Spleen (tissue), 11 donors: ENCODE measurements around the gene UFD1. TPM values are rescaled to one million over a fixed set of nuclear protein-coding genes. Genes with fewer than 3 reads are reported as not detected.

Experiments used
- DNase-seq: peaks from one replicate; pipeline ENCODE4 v3.0.0-alpha.2; 2020
- H3K27ac ChIP-seq, 8 donors: fragments of 200-600 bp; sonication (generic) in 7 of 8; 1 replicate in 4 of 8; 2 replicates in 4 of 8; pipeline versions ENCODE4 v1.5.0 to v1.8.0; 2016 to 2021; ENCODE audit warnings: inconsistent platforms in 4 of 8, mild to moderate bottlenecking in 4 of 8, moderate library complexity in 1 of 8
- H3K27me3 ChIP-seq, 7 donors: fragments of 200-600 bp; sonication (generic) in 6 of 7; replicated peaks in 1 of 7; 1 replicate in 4 of 7; 2 replicates in 3 of 7; pipeline versions ENCODE4 v1.5.0 to v1.8.0; 2016 to 2021; ENCODE audit warnings: inconsistent platforms in 3 of 7, mild to moderate bottlenecking in 1 of 7
- H3K36me3 ChIP-seq, 6 donors: fragments of 200-600 bp; sonication (generic) in 5 of 6; 1 replicate in 4 of 6; 2 replicates in 2 of 6; pipeline versions ENCODE4 v1.5.0 to v1.8.0; 2016 to 2021; ENCODE audit warnings: inconsistent platforms in 2 of 6
- H3K4me1 ChIP-seq, 6 donors: fragments of 200-600 bp; sonication (generic) in 5 of 6; 1 replicate in 3 of 6; 2 replicates in 3 of 6; pipeline versions ENCODE4 v1.5.0 to v1.8.0; 2016 to 2021; ENCODE audit warnings: inconsistent platforms in 3 of 6
- H3K4me3 ChIP-seq, 8 donors: fragments of 200-600 bp; sonication (generic) in 7 of 8; 1 replicate in 4 of 8; 2 replicates in 4 of 8; pipeline versions ENCODE4 v1.5.0 to v1.8.0; 2016 to 2021; ENCODE audit warnings: inconsistent platforms in 4 of 8, mild to moderate bottlenecking in 4 of 8, moderate library complexity in 2 of 8
- H3K9me3 ChIP-seq, 8 donors: fragments of 200-600 bp; sonication (generic) in 7 of 8; 1 replicate in 4 of 8; 2 replicates in 4 of 8; pipeline versions ENCODE4 v1.5.0 to v1.8.0; 2016 to 2021; ENCODE audit warnings: inconsistent platforms in 4 of 8
- CTCF ChIP-seq, 11 experiments: fragments of 200-600 bp in 7 of 11; fragments of 450-650 bp in 4 of 11; sonication (generic) in 4 of 11; IDR thresholded peaks in 8 of 11; conservative IDR thresholded peaks in 3 of 11; 1 replicate in 7 of 11; 2 replicates in 4 of 11; pipeline versions ENCODE4 v1.4.0 to v1.8.0; 2016 to 2021; ENCODE audit warnings: antibody characterized with exemption in 11 of 11, inconsistent platforms in 4 of 11, mild to moderate bottlenecking in 1 of 11
- POLR2A ChIP-seq, 3 donors: fragments of 450-650 bp; IDR thresholded peaks; one replicate each; pipeline ENCODE4 v1.5.1; 2017; ENCODE audit warnings: antibody characterized with exemption in 3 of 3, mild to moderate bottlenecking in 1 of 3
- POLR2AphosphoS5 ChIP-seq, 3 donors: sonication (generic); formaldehyde crosslinking; IDR thresholded peaks; one replicate each; pipeline ENCODE4 v1.5.1; 2017; ENCODE audit warnings: antibody characterized with exemption in 3 of 3
- WGBS, 5 donors: extraction: QIAGEN DNeasy Blood & Tissue Kit in 3 of 5; methylation state at CpG; one replicate each; pipeline versions ENCODE4 v1.1.5 to v1.1.7; 2013 to 2018; 5-methylcytosine and 5-hydroxymethylcytosine counted together
- intact Hi-C: fragments of 100-400 bp; cut with DNase I; formaldehyde crosslinking; loops from one replicate; pipeline ENCODE4 v1.15.0; 2023; ENCODE audit warnings: low total_unique reads
- polyA plus RNA-seq, 3 donors: library from polyadenylated mRNA; stranded (reverse); fragments of 200-250 nt; gene quantifications; one replicate each; pipeline ENCODE4 v1.2.1, GENCODE V29; 2013
- total RNA-seq, 7 donors: library from RNA; depleted of rRNA in 3 of 7; stranded (reverse); fragments of >200 nt in 3 of 7; fragmentation: NEBNext Ultra II Directional in 4 of 7; extraction: Animal tissue kit (Norgen Biotek cat#: 25700) in 4 of 7; gene quantifications; one replicate each; pipeline versions ENCODE4 v1.1.0 to v1.2.1, GENCODE V29; 2016 to 2021
- donor health status: healthy with polysubstance abuse.
- donor health status: DM: no; HTN: no; CAD: no; lungs with moderate emphysema.
- donor health status: DM: no; HTN: no; CAD: no.
- donor health status: Bipolar disorder and iron deficiency.
- donor health status: healthy.
- donor health status: DM: no; HTN: no; CAD: no.
- donor health status: DM: yes; HTN: yes; CAD: no.

UFD1 gene
- total and polyA plus RNA-seq, 10 donors: 35.6 to 55.4 (median 42.4) TPM

GRCh38 chr22:19509923-19510322 is 30.9 kb upstream of the UFD1 start:
- no peak for DNase-seq
- H3K27me3 ChIP-seq: no peaks in the 10 kb centered on the region
- WGBS, 5 donors: 88 to 100% (median 99%) methylated on average over 2 of the region's 2 CpGs
- H3K27ac ChIP-seq: no peak overlapping the region
- H3K4me3 ChIP-seq: no peak overlapping the region
- TF ChIP-seq CTCF (IDR thresholded peaks at IDR 0.05 in 8 of 11, conservative IDR thresholded peaks at IDR 0.05 in 3 of 11) (no peak), POLR2AphosphoS5 (IDR thresholded peaks at IDR 0.05) (no peak), POLR2A (IDR thresholded peaks at IDR 0.05) (no peak)
- peaks cover 0 to 43% (median 0%) of the 10 kb centered on the region in 6 donors for H3K36me3 ChIP-seq
- no peaks in the 10 kb centered on the region for H3K4me1 ChIP-seq
- intact Hi-C loops: no loop called here
- H3K9me3 ChIP-seq: peaks cover 0 to 14% (median 10%) of the 10 kb centered on the region in 8 donors

- peaks cover 0 to 11% (median 9%) of the 10 kb centered on the region in 8 donors for H3K9me3 ChIP-seq
- H3K4me3 ChIP-seq: no peak overlapping the region
- DNase-seq: no peak
- TF ChIP-seq POLR2A (IDR thresholded peaks at IDR 0.05) (no peak), POLR2AphosphoS5 (IDR thresholded peaks at IDR 0.05) (no peak), CTCF (IDR thresholded peaks at IDR 0.05 in 8 of 11, conservative IDR thresholded peaks at IDR 0.05 in 3 of 11) (no peak)
- no peaks in the 10 kb centered on the region for H3K4me1 ChIP-seq
- WGBS, 5 donors: 82 to 97% (median 92%) methylated on average over 3 of the region's 3 CpGs
- no peak overlapping the region for H3K27ac ChIP-seq
- H3K27me3 ChIP-seq: no peaks in the 10 kb centered on the region
- peaks cover 0 to 36% (median 0%) of the 10 kb centered on the region in 6 donors for H3K36me3 ChIP-seq
- intact Hi-C loops: no loop called here
Observed at GRCh38 chr22:19509191-19509590, 30.2 kb upstream of the UFD1 start.

GRCh38 chr22:19508024-19508776 is 29.2 kb upstream of the UFD1 start:
- Histone ChIP-seq H3K27me3 (no peaks in the 10 kb centered on the region), H3K36me3 (peaks cover 0 to 26% (median 0%) of the 10 kb centered on the region in 6 donors), H3K4me3 (no peak overlapping the region), H3K9me3 (peaks cover 0 to 1% (median 0%) of the 10 kb centered on the region in 8 donors), H3K27ac (no peak overlapping the region), H3K4me1 (no peaks in the 10 kb centered on the region)
- 92 to 99% (median 95%) methylated on average over 8 to 10 of the region's 10 CpGs for WGBS, 5 donors
- no peak for TF ChIP-seq POLR2AphosphoS5 (IDR thresholded peaks at IDR 0.05)
- TF ChIP-seq CTCF (IDR thresholded peaks at IDR 0.05 in 8 of 11, conservative IDR thresholded peaks at IDR 0.05 in 3 of 11): no peak
- TF ChIP-seq POLR2A (IDR thresholded peaks at IDR 0.05): no peak
- no peak for DNase-seq
- intact Hi-C loops: no loop called here

- no peak for DNase-seq
- H3K9me3 ChIP-seq: no peaks in the 10 kb centered on the region
- H3K4me3 ChIP-seq: no peak overlapping the region
- TF ChIP-seq POLR2AphosphoS5 (IDR thresholded peaks at IDR 0.05) (no peak), CTCF (IDR thresholded peaks at IDR 0.05 in 8 of 11, conservative IDR thresholded peaks at IDR 0.05 in 3 of 11) (no peak), POLR2A (IDR thresholded peaks at IDR 0.05) (no peak)
- whole genome bisulfite sequencing, 5 donors: 92 to 98% (median 98%) methylated on average over 4 of the region's 4 CpGs
- intact Hi-C loops: no loop called here
- no peaks in the 10 kb centered on the region for H3K4me1 ChIP-seq
- no peaks in the 10 kb centered on the region for H3K27me3 ChIP-seq
- H3K27ac ChIP-seq: no peak overlapping the region
- H3K36me3 ChIP-seq: peaks cover 0 to 19% (median 0%) of the 10 kb centered on the region in 6 donors
Observed at GRCh38 chr22:19507534-19507861, 28.5 kb upstream of the UFD1 start.
